GM23248 (cell line): Measurements from ENCODE around the gene PTPRN2.

Experiments used
- EZH2 ChIP-seq: fragments of 200-600 bp; sonication (generic); IDR thresholded peaks from 2 replicates; pipeline ENCODE4 v1.6.1; 2018; ENCODE audit warnings: antibody characterized with exemption, mild to moderate bottlenecking; ENCODE audit not compliant: insufficient read depth, poor library complexity, severe bottlenecking
- EZH2phosphoT487 ChIP-seq: fragments of 200-600 bp; sonication (generic); IDR thresholded peaks from 2 replicates; pipeline ENCODE4 v1.6.1; 2018; ENCODE audit warnings: antibody characterized with exemption, moderate library complexity, mild to moderate bottlenecking, low read depth; ENCODE audit not compliant: insufficient read depth

DNA sequence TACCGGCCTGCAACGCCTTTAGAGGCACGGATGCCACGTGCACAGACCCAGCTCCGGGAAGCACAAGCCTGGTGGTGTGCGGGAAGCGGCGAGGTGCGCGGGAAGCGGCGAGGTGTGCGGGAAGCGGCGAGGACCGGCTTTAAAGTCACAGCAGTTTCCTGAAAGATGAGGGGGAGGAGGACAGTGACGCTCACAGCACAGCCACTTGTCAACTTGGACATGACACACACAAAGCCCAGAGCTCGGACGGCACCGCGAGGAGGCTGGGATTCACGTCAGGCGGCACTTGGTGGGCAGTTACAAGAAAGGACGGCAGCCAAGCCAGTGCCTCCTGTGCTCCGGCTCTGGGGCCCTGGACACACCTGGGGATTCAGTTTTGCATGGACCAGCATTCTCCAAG, 724.9 kb downstream of the PTPRN2 start:
- TF ChIP-seq EZH2 (no peak), EZH2phosphoT487 (no peak)
